ENCODE measurements around the gene GPX1. TPM values are rescaled to one million over a fixed set of nuclear protein-coding genes. Genes with fewer than 3 reads are reported as not detected.
A peak's percentile ranks its signal among the peaks of the same experiment; 100 is the strongest.

GPX1 gene
- polyA plus RNA-seq, 2 of the 4 experiments (the other 2 are of a cell fraction) = 150 to 271 TPM

- peak overlapping the region; percentile 85; the same call in 2 of the 3 replicates for H3K4me2 ChIP-seq
- CTCF ChIA-PET = interaction anchor here (1.0 to 1.7 kb wide), 3 partner anchors 13 to 20 kb away, joined by 4 to 6 read pairs (median 4); partner anchors contain the start of gene USP4
- peak overlapping the region; percentile 87 to 99; a peak in 4 of 6 replicates for H3K27ac ChIP-seq
Observed at GRCh38 chr3:49359623-49360022, 1.5 kb upstream of the GPX1 start.

GRCh38 chr3:49358884-49359225 is 702 bp upstream of the GPX1 start:
- ChIA-PET POLR2A (interaction anchor here (0.7 to 2.9 kb wide), 9 partner anchors 11 to 265 kb away, joined by 3 to 17 read pairs (median 4); partner anchors contain the start of genes DAG1, NICN1, QRICH1 and RHOA), CTCF (interaction anchor here (1.0 to 1.7 kb wide), 2 partner anchors 14 to 19 kb away, joined by 4 to 6 read pairs; partner anchors contain the start of gene USP4)
- H3K4me1 ChIP-seq = peaks cover 18% of the 10 kb centered on the region; the same call in 2 of the 3 replicates
- no peak for TF ChIP-seq HOXB5 (CRISPR knock-in tag; IDR thresholded peaks at IDR 0.05)
- no peak for TF ChIP-seq MYC (IDR thresholded peaks at IDR 0.05; ENCODE audit: borderline replicate concordance, low read length)
- no peak for TF ChIP-seq RFX5 (IDR thresholded peaks at IDR 0.05)
- TF ChIP-seq E2F6 (IDR thresholded peaks at IDR 0.05; ENCODE audit: borderline replicate concordance, low read depth) = no peak
- TF ChIP-seq EHMT2 (IDR thresholded peaks at IDR 0.05; ENCODE audit: low read depth) = no peak
- no peak for TF ChIP-seq HES2 (IDR thresholded peaks at IDR 0.05)
- TF ChIP-seq KDM5A (IDR thresholded peaks at IDR 0.05) = no peak
- no peak for TF ChIP-seq MAX (IDR thresholded peaks at IDR 0.05)
- TF ChIP-seq RAD21 (conservative IDR thresholded peaks at IDR 0.05 in 1 of 2, IDR thresholded peaks at IDR 0.05 in 1 of 2) = no peak
- no peak for TF ChIP-seq HOXA7 (CRISPR knock-in tag; IDR thresholded peaks at IDR 0.05)
- no peak for TF ChIP-seq ZSCAN20 (CRISPR knock-in tag; IDR thresholded peaks at IDR 0.05)
- TF ChIP-seq REST (IDR thresholded peaks at IDR 0.05) = no peak
- no peak for TF ChIP-seq PBX3 (IDR thresholded peaks at IDR 0.05)
- no peak for TF ChIP-seq SREBF2 (IDR thresholded peaks at IDR 0.05)
- no peak for TF ChIP-seq CEBPB (IDR thresholded peaks at IDR 0.05)
- no peak for TF ChIP-seq FOSL2 (IDR thresholded peaks at IDR 0.05)
- TF ChIP-seq FOSL2 (CRISPR knock-in tag; IDR thresholded peaks at IDR 0.05) = no peak
- TF ChIP-seq RNF2 (IDR thresholded peaks at IDR 0.05; ENCODE audit: borderline replicate concordance, low read depth) = no peak
- ATAC-seq = peak in 1 of 2 experiments; percentile 29; a peak in 2 of 6 replicates
- H3K4me3 ChIP-seq = peak overlapping the region; percentile 67
- peak overlapping the region; percentile 87 to 99 for H3K27ac ChIP-seq
- FAIRE-seq = no peak
- DNase-seq (ENCODE audit: low read depth in 1 of 2, low spot score in 1 of 2) = no peak
- H3K9me3 ChIP-seq = no peaks in the 10 kb centered on the region
- 20% methylated on average over 1 of the region's 3 CpGs for WGBS (ENCODE audit: missing lambda C conversion rate)
- peak overlapping the region; percentile 85 for H3K4me2 ChIP-seq

More at GRCh38 chr3:49359623-49360022, 1.5 kb upstream of the GPX1 start:
- no peak overlapping the region for H3K4me3 ChIP-seq
- ATAC-seq (no peak), FAIRE-seq (no peak), DNase-seq (ENCODE audit: low read depth in 1 of 2, low spot score in 1 of 2) (no peak)
- H3K4me1 ChIP-seq = peaks cover 18% of the 10 kb centered on the region; the same call in 2 of the 3 replicates
- no peaks in the 10 kb centered on the region for H3K9me3 ChIP-seq
- TF ChIP-seq FOSL2 (IDR thresholded peaks at IDR 0.05) (no peak), FOSL2 (CRISPR knock-in tag; IDR thresholded peaks at IDR 0.05) (peak; percentile 40; the same call in 1 of the 2 replicates), ZNF302 (CRISPR knock-in tag; IDR thresholded peaks at IDR 0.05) (no peak)
- POLR2A ChIA-PET = interaction anchor here (1.1 to 2.9 kb wide), 5 partner anchors 10 to 90 kb away, joined by 3 to 17 read pairs (median 4); partner anchors contain the start of genes RHOA, TCTA and USP4
- WGBS (ENCODE audit: missing lambda C conversion rate) = 80% methylated on average over 2 of the region's 2 CpGs
